Lung (tissue), 12 donors: ENCODE results near the gene BMP10. TPM values are rescaled to one million over a fixed set of nuclear protein-coding genes. Genes with fewer than 3 reads are reported as not detected.

Experiments
- ATAC-seq: fragments of 200-7000 bp; cut with Tn5 transposase; one replicate; pipeline ENCODE4 v1.9.1; 2020; ENCODE audit warnings: moderate number of reproducible peaks; ENCODE audit not compliant: insufficient read depth, low FRiP score
- DNase-seq, 3 donors: peaks; one replicate each; pipeline ENCODE4 v3.0.0-alpha.2; 2013 to 2017
- H3K27ac ChIP-seq, 2 donors: one replicate each; pipeline ENCODE4 v1.5.1; 2013; ENCODE audit warnings: mild to moderate bottlenecking in 2 of 2, moderate library complexity in 2 of 2, control low read depth in 1 of 2, inconsistent platforms in 1 of 2, low read depth in 1 of 2, low read length in 1 of 2
- H3K27me3 ChIP-seq, 3 donors: one replicate each; pipeline ENCODE4 v1.5.1; 2013; ENCODE audit warnings: low read length in 2 of 3; ENCODE audit not compliant: control insufficient read depth in 3 of 3, insufficient read depth in 3 of 3
- H3K36me3 ChIP-seq, 4 donors: one replicate each; pipeline ENCODE4 v1.5.1; 2013; ENCODE audit warnings: low read length in 4 of 4, mild to moderate bottlenecking in 1 of 4, moderate library complexity in 1 of 4; ENCODE audit not compliant: control insufficient read depth in 4 of 4, insufficient read depth in 4 of 4
- H3K4me1 ChIP-seq, 5 donors: one replicate each; pipeline ENCODE4 v1.5.1; 2013; ENCODE audit warnings: low read length in 5 of 5, mild to moderate bottlenecking in 2 of 5, moderate library complexity in 1 of 5; ENCODE audit not compliant: control insufficient read depth in 5 of 5, insufficient read depth in 5 of 5
- H3K4me3 ChIP-seq: one replicate; pipeline ENCODE4 v1.5.1; 2013; ENCODE audit warnings: mild to moderate bottlenecking, control low read depth, moderate library complexity
- H3K9ac ChIP-seq, 2 donors: one replicate each; pipeline ENCODE4 v1.5.1; 2013; ENCODE audit warnings: low read length in 2 of 2, control low read depth in 1 of 2; ENCODE audit not compliant: insufficient read depth in 1 of 2
- H3K9me3 ChIP-seq, 4 donors: one replicate each; pipeline ENCODE4 v1.5.1; 2013; ENCODE audit warnings: low read length in 3 of 4, mild to moderate bottlenecking in 1 of 4, moderate library complexity in 1 of 4; ENCODE audit not compliant: control insufficient read depth in 4 of 4, insufficient read depth in 3 of 4
- CTCF ChIP-seq: IDR thresholded peaks from 2 replicates; pipeline ENCODE4 v1.5.1; 2012; ENCODE audit warnings: mild to moderate bottlenecking; ENCODE audit errors: control extremely low read depth, extremely low read depth
- WGBS, 2 donors: extraction: QIAGEN DNeasy Blood & Tissue Kit; methylation state at CpG; one replicate each; pipeline ENCODE4 v1.1.7; 2013; 5-methylcytosine and 5-hydroxymethylcytosine counted together
- polyA plus RNA-seq, 2 donors: library from polyadenylated mRNA; stranded (reverse); fragments of 200-250 nt; gene quantifications; one replicate each; pipeline ENCODE4 v1.2.1, GENCODE V29; 2013
- total RNA-seq, 2 donors: library from RNA; depleted of rRNA in 1 of 2; stranded (reverse); fragments of >200 nt in 1 of 2; gene quantifications; one replicate each; pipeline ENCODE4 v1.2.1, GENCODE V29; 2014 to 2021
- donor health status: control.
- donor health status: control.
- donor health status: Bipolar disorder and iron deficiency.
- donor health status: healthy.
- donor health status: DM: yes; HTN: yes; CAD: no.

Gene BMP10
- total and polyA plus RNA-seq, 4 donors = 0.31 TPM; not detected in 3

GRCh38 chr2:68878071-68878711, 7.0 kb upstream of the BMP10 start:
- DNase-seq = no peak
- 68 to 88% methylated on average over 6 of the region's 6 CpGs for WGBS, 2 donors
- H3K9ac ChIP-seq = no peak overlapping the region

GRCh38 chr2:68877079-68877772, 6.0 kb upstream of the BMP10 start:
- Histone ChIP-seq H3K4me3 (no peak overlapping the region), H3K36me3 (no peaks in the 10 kb centered on the region), H3K27ac (no peak overlapping the region), H3K27me3 (no peaks in the 10 kb centered on the region), H3K4me1 (peaks cover 0 to 3% (median 0%) of the 10 kb centered on the region in 5 donors), H3K9ac (no peak overlapping the region), H3K9me3 (peaks cover 0 to 2% (median 0%) of the 10 kb centered on the region in 4 donors)
- no peak for TF ChIP-seq CTCF
- WGBS, 2 donors = 69 to 87% methylated on average over 3 of the region's 3 CpGs
- DNase-seq = peak in 1 of 3 donors; percentile 29
- no peak for ATAC-seq

More at GRCh38 chr2:68878071-68878711, 7.0 kb upstream of the BMP10 start:
- H3K9me3 ChIP-seq = peaks cover 0 to 2% (median 0%) of the 10 kb centered on the region in 4 donors
- peaks cover 0 to 3% (median 0%) of the 10 kb centered on the region in 5 donors for H3K4me1 ChIP-seq
- no peak for ATAC-seq
- no peaks in the 10 kb centered on the region for H3K27me3 ChIP-seq
- no peak overlapping the region for H3K4me3 ChIP-seq
- no peaks in the 10 kb centered on the region for H3K36me3 ChIP-seq
- H3K27ac ChIP-seq = no peak overlapping the region
- TF ChIP-seq CTCF = no peak

- WGBS, 2 donors = 46% methylated on average over 2 of the region's 2 CpGs
- no peak for TF ChIP-seq CTCF
- no peak for DNase-seq
- Histone ChIP-seq H3K4me1 (no peaks in the 10 kb centered on the region), H3K27me3 (no peaks in the 10 kb centered on the region), H3K9ac (no peak overlapping the region), H3K9me3 (peaks cover 0 to 2% (median 0%) of the 10 kb centered on the region in 4 donors), H3K27ac (no peak overlapping the region), H3K36me3 (no peaks in the 10 kb centered on the region), H3K4me3 (no peak overlapping the region)
- no peak for ATAC-seq
Observed at GRCh38 chr2:68870215-68870614, 982 bp downstream of the BMP10 start.
